Kidney (tissue), 14 donors: Measurements from ENCODE around the gene PHLDA1. TPM values are rescaled to one million over a fixed set of nuclear protein-coding genes. Genes with fewer than 3 reads are reported as not detected.
A peak's percentile ranks its signal among the peaks of the same experiment; 100 is the strongest.

Experiments used
- DNase-seq, 5 donors: peaks; one replicate each; pipeline ENCODE4 v3.0.0-alpha.2; 2013 to 2020
- FAIRE-seq: peaks from 2 replicates; lab custom pipeline; 2012; peaks lifted over from hg19 to GRCh38; lab: Jason Lieb, UNC
- H3K27ac ChIP-seq, 2 donors: one replicate each; pipeline ENCODE4 v1.7.0; 2013; ENCODE audit warnings: low read depth in 2 of 2, low read length in 2 of 2, inconsistent platforms in 1 of 2
- H3K27me3 ChIP-seq: one replicate; pipeline ENCODE4 v1.7.1; 2013; ENCODE audit warnings: low read length, inconsistent platforms; ENCODE audit not compliant: control insufficient read depth, insufficient read depth
- H3K36me3 ChIP-seq, 3 donors: one replicate each; pipeline versions ENCODE4 v1.7.0 to v1.7.1; 2013; ENCODE audit warnings: low read length in 3 of 3, control low read depth in 1 of 3, inconsistent platforms in 1 of 3; ENCODE audit not compliant: insufficient read depth in 3 of 3, control insufficient read depth in 2 of 3
- H3K4me1 ChIP-seq, 3 donors: one replicate each; pipeline versions ENCODE4 v1.7.0 to v1.7.1; 2013; ENCODE audit warnings: low read length in 3 of 3, inconsistent platforms in 1 of 3, low read depth in 1 of 3; ENCODE audit not compliant: control insufficient read depth in 2 of 3, insufficient read depth in 2 of 3
- H3K4me3 ChIP-seq, 3 donors: one replicate each; pipeline versions ENCODE4 v1.7.0 to v1.8.1; 2013; ENCODE audit warnings: low read length in 3 of 3, control low read depth in 1 of 3, inconsistent platforms in 1 of 3
- H3K9ac ChIP-seq, 3 donors: one replicate each; pipeline versions ENCODE4 v1.7.0 to v1.7.1; 2013; ENCODE audit warnings: low read length in 3 of 3, control low read depth in 1 of 3, inconsistent platforms in 1 of 3
- H3K9me3 ChIP-seq, 3 donors: one replicate each; pipeline versions ENCODE4 v1.7.0 to v1.7.1; 2013; ENCODE audit warnings: low read length in 3 of 3, control low read depth in 1 of 3, inconsistent platforms in 1 of 3; ENCODE audit not compliant: control insufficient read depth in 2 of 3, insufficient read depth in 1 of 3
- CTCF ChIP-seq: IDR thresholded peaks from 3 replicates; pipeline ENCODE4 v1.5.1; 2012; ENCODE audit warnings: mild to moderate bottlenecking, moderate library complexity, borderline replicate concordance; ENCODE audit not compliant: insufficient read depth; ENCODE audit errors: extremely low read depth
- intact Hi-C: fragments of 100-400 bp; cut with DNase I; formaldehyde crosslinking; loops from one replicate; pipeline ENCODE4 v1.11.1; 2022
- polyA plus RNA-seq: library from polyadenylated mRNA; stranded (reverse); fragments of 350-450 nt; fragmentation: Illumina TruSeq; extraction: RNeasy Lipid Tissue Mini Kit (QIAGEN cat#74804); gene quantifications from one replicate; pipeline ENCODE4 v1.2.3, GENCODE V29; 2014; ENCODE audit warnings: low read depth, low replicate concordance; ENCODE audit not compliant: insufficient read depth
- total RNA-seq: library from RNA; stranded (reverse); fragmentation: NEBNext Ultra II Directional; extraction: Animal tissue kit (Norgen Biotek cat#: 25700); gene quantifications from one replicate; pipeline ENCODE4 v1.2.1, GENCODE V29; 2021
- donor health status: control.
- donor health status: control.
- donor health status: control.
- donor health status: control.
- donor health status: control.
- donor health status: DM: yes; HTN: yes; CAD: no.
- donor health status: Normal renal cell carcinoma (clear cell type).

The PHLDA1 gene
- total and polyA plus RNA-seq, 2 donors from 2014 or later, result 9.5 to 15.3 TPM

GRCh38 chr12:76028571-76029277 is 2.9 kb downstream of the PHLDA1 start:
- intact Hi-C loops, result no loop called here
- Histone ChIP-seq H3K27ac (peak overlapping the region in 1 of 2 donors; percentile 20), H3K27me3 (no peaks in the 10 kb centered on the region), H3K4me1 (peaks cover 0 to 6% (median 0%) of the 10 kb centered on the region in 3 donors), H3K36me3 (no peaks in the 10 kb centered on the region), H3K9me3 (no peaks in the 10 kb centered on the region), H3K9ac (peak overlapping the region; percentile 47 to 88 (median 55)), H3K4me3 (peak overlapping the region; percentile 80 to 98 (median 94))
- peak in 1 of 5 donors; percentile 26 for DNase-seq
- no peak for FAIRE-seq
- TF ChIP-seq CTCF, result no peak

GRCh38 chr12:76026643-76027063 is 4.9 kb downstream of the PHLDA1 start:
- Histone ChIP-seq H3K36me3 (no peaks in the 10 kb centered on the region), H3K9me3 (no peaks in the 10 kb centered on the region), H3K4me1 (peaks cover 0 to 5% (median 0%) of the 10 kb centered on the region in 3 donors), H3K27ac (no peak overlapping the region), H3K27me3 (no peaks in the 10 kb centered on the region), H3K4me3 (no peak overlapping the region), H3K9ac (no peak overlapping the region)
- no peak for TF ChIP-seq CTCF
- intact Hi-C loops, result no loop called here
- no peak for FAIRE-seq
- DNase-seq, result peak in 1 of 5 donors; percentile 62

GRCh38 chr12:76025601-76026575 is 5.7 kb downstream of the PHLDA1 start:
- Histone ChIP-seq H3K4me3 (no peak overlapping the region), H3K4me1 (peaks cover 0 to 5% (median 1%) of the 10 kb centered on the region in 3 donors), H3K36me3 (no peaks in the 10 kb centered on the region), H3K27me3 (no peaks in the 10 kb centered on the region), H3K27ac (no peak overlapping the region), H3K9ac (no peak overlapping the region), H3K9me3 (no peaks in the 10 kb centered on the region)
- no peak for FAIRE-seq
- DNase-seq, result no peak
- intact Hi-C loops, result no loop called here
- no peak for TF ChIP-seq CTCF
